GM23338 (cell line): Measurements from ENCODE around the gene SVOPL. TPM values are rescaled to one million over a fixed set of nuclear protein-coding genes. Genes with fewer than 3 reads are reported as not detected.

ENCODE experiments used
- ATAC-seq: fragments of 200-7000 bp; cut with Tn5 transposase; 3 replicates; pipeline ENCODE4 v1.9.1; 2020
- DNase-seq: peaks from one replicate; pipeline ENCODE4 v3.0.0-alpha.2; 2015; ENCODE audit warnings: low spot score
- H2AFZ ChIP-seq: fragments of 200-600 bp; sonication (generic); 2 replicates; pipeline ENCODE4 v1.8.0; 2016; ENCODE audit warnings: antibody characterized with exemption, mild to moderate bottlenecking, moderate library complexity
- H3F3A ChIP-seq: fragments of 200-600 bp; sonication (generic); replicated peaks from 2 replicates; pipeline ENCODE4 v1.8.0; 2017; ENCODE audit warnings: antibody characterized with exemption, mixed run types, low read depth
- H3K27ac ChIP-seq: fragments of 200-600 bp; sonication (generic); 2 replicates; pipeline ENCODE4 v1.6.1; 2016; ENCODE audit warnings: low read depth
- H3K27me3 ChIP-seq: fragments of 200-600 bp; sonication (generic); 2 replicates; pipeline ENCODE4 v1.8.0; 2016; ENCODE audit warnings: mild to moderate bottlenecking, mixed run types, moderate library complexity; ENCODE audit not compliant: insufficient read depth
- H3K36me3 ChIP-seq: fragments of 200-600 bp; sonication (generic); 2 replicates; pipeline ENCODE4 v1.8.0; 2016; ENCODE audit warnings: mild to moderate bottlenecking; ENCODE audit not compliant: insufficient read depth
- H3K4me1 ChIP-seq: fragments of 200-600 bp; sonication (generic); 2 replicates; pipeline ENCODE4 v1.8.0; 2016; ENCODE audit warnings: mild to moderate bottlenecking, moderate library complexity; ENCODE audit not compliant: insufficient read depth
- H3K4me2 ChIP-seq: fragments of 200-600 bp; sonication (generic); 2 replicates; pipeline ENCODE4 v1.7.1; 2017; ENCODE audit warnings: mixed run types
- H3K4me3 ChIP-seq: fragments of 200-600 bp; sonication (generic); 2 replicates; pipeline ENCODE4 v1.6.1; 2016; ENCODE audit warnings: mixed run types
- H3K79me2 ChIP-seq: fragments of 200-600 bp; sonication (generic); replicated peaks from 2 replicates; pipeline ENCODE4 v1.8.0; 2017; ENCODE audit warnings: mild to moderate bottlenecking; ENCODE audit not compliant: insufficient read depth
- H3K9me2 ChIP-seq: fragments of 200-600 bp; sonication (generic); 2 replicates; pipeline ENCODE4 v1.8.0; 2017; ENCODE audit not compliant: insufficient read depth
- H4K20me1 ChIP-seq: fragments of 200-600 bp; sonication (generic); replicated peaks from 2 replicates; pipeline ENCODE4 v1.8.0; 2017; ENCODE audit warnings: mild to moderate bottlenecking; ENCODE audit not compliant: insufficient read depth
- H3K27ac Mint-ChIP-seq: 2 replicates; pipeline ENCODE4 v1.8.0; 2020; ENCODE audit warnings: inconsistent platforms, mild to moderate bottlenecking, moderate library complexity, mixed read lengths
- H3K27me3 Mint-ChIP-seq: 3 replicates; pipeline ENCODE4 v1.8.0; 2022; ENCODE audit warnings: low read depth, mild to moderate bottlenecking, moderate library complexity, mixed read lengths, inconsistent platforms; ENCODE audit not compliant: insufficient read depth, poor library complexity
- H3K36me3 Mint-ChIP-seq: 3 replicates; pipeline ENCODE4 v1.8.0; 2021; ENCODE audit warnings: low read depth, mild to moderate bottlenecking, inconsistent platforms, moderate library complexity, mixed read lengths
- H3K4me1 Mint-ChIP-seq: 3 replicates; pipeline ENCODE4 v1.8.0; 2020; ENCODE audit warnings: mild to moderate bottlenecking, inconsistent platforms, mixed read lengths
- H3K4me3 Mint-ChIP-seq: 3 replicates; pipeline ENCODE4 v1.8.0; 2021; ENCODE audit warnings: moderate library complexity, mild to moderate bottlenecking, inconsistent platforms, mixed read lengths
- H3K9me3 Mint-ChIP-seq: 3 replicates; pipeline ENCODE4 v1.8.0; 2020; ENCODE audit warnings: moderate library complexity, mild to moderate bottlenecking, inconsistent platforms, mixed read lengths
- CREB1 ChIP-seq: fragments of 250-450 bp; sonication (Bioruptor Pico); IDR thresholded peaks from 2 replicates; pipeline ENCODE4 v1.5.0; 2020; ENCODE audit warnings: low read depth, mild to moderate bottlenecking, moderate library complexity
- ETS1 ChIP-seq: IDR thresholded peaks from 2 replicates; pipeline ENCODE4 v1.6.1; 2016; ENCODE audit warnings: antibody characterized with exemption
- EZH2 ChIP-seq: fragments of 200-600 bp; sonication (generic); IDR thresholded peaks from one replicate; pipeline ENCODE4 v1.8.0; 2017; ENCODE audit warnings: antibody characterized with exemption, mild to moderate bottlenecking, low read depth; ENCODE audit not compliant: unreplicated experiment
- EZH2phosphoT487 ChIP-seq: fragments of 200-600 bp; sonication (generic); IDR thresholded peaks from one replicate; pipeline ENCODE4 v1.8.1; 2018; ENCODE audit warnings: antibody characterized with exemption; ENCODE audit not compliant: unreplicated experiment
- NANOG ChIP-seq: IDR thresholded peaks from 2 replicates; pipeline ENCODE4 v1.6.1; 2016; ENCODE audit warnings: antibody characterized with exemption, borderline replicate concordance
- POLR2AphosphoS5 ChIP-seq: IDR thresholded peaks from 2 replicates; pipeline ENCODE4 v1.6.1; 2016; ENCODE audit warnings: antibody characterized with exemption, low read depth
- STAT1 ChIP-seq: IDR thresholded peaks from one replicate; pipeline ENCODE4 v1.6.1; 2016; ENCODE audit warnings: antibody characterized with exemption; ENCODE audit not compliant: unreplicated experiment
- ZNF114 ChIP-seq: fragments of 250-450 bp; sonication (Bioruptor Pico); IDR thresholded peaks from 2 replicates; pipeline ENCODE4 v1.5.0; 2020; ENCODE audit warnings: mild to moderate bottlenecking, moderate library complexity
- ZNF331 ChIP-seq: fragments of 250-450 bp; sonication (Bioruptor Pico); IDR thresholded peaks from 2 replicates; pipeline ENCODE4 v1.5.0; 2020; ENCODE audit warnings: low read depth, mild to moderate bottlenecking, moderate library complexity
- polyA plus RNA-seq: library from polyadenylated mRNA; unstranded; fragments of >200 nt; fragmentation: Nextera tagmentation; extraction: Ambion mirVana; gene quantifications from 2 replicates; pipeline ENCODE4 v1.2.1, GENCODE V29; 2016
- total RNA-seq: library from RNA; depleted of rRNA; stranded (reverse); fragments of >200 nt; shearing (Covaris generic); gene quantifications from 2 replicates; pipeline ENCODE4 v1.2.3, GENCODE V29; 2014
- TF ChIP-seq, protein P1 (sequence below), 2 experiments: fragments of 200-600 bp in 1 of 2; sonication (generic) in 1 of 2; conservative IDR thresholded peaks; 2 replicates each; pipeline versions ENCODE4 v1.5.1 to v1.6.1; 2016 to 2017; ENCODE audit warnings: antibody characterized with exemption in 2 of 2, low read depth in 2 of 2, mild to moderate bottlenecking in 2 of 2, moderate library complexity in 1 of 2
- TF ChIP-seq, protein P2 (sequence below): fragments of 250-450 bp; sonication (Bioruptor Pico); IDR thresholded peaks from 2 replicates; pipeline ENCODE4 v1.5.0; 2020; ENCODE audit warnings: mild to moderate bottlenecking, moderate library complexity
- TF ChIP-seq, protein P3 (sequence below): IDR thresholded peaks from one replicate; pipeline ENCODE4 v1.6.1; 2018; ENCODE audit warnings: antibody characterized with exemption; ENCODE audit not compliant: unreplicated experiment

Gene SVOPL
- total and polyA plus RNA-seq, 2 experiments from 2014 or later, result 1.4 to 2.1 TPM

GRCh38 chr7:138649506-138649905 lies 51.7 kb downstream of the SVOPL start:
- no peaks in the 10 kb centered on the region for H3K79me2 ChIP-seq
- no peaks in the 10 kb centered on the region for H4K20me1 ChIP-seq
- H3K9me2 ChIP-seq, result no peaks in the 10 kb centered on the region
- H3K9me3 Mint-ChIP-seq, result peaks cover 22% of the 10 kb centered on the region; the same call in 2 of the 3 replicates
- no peak overlapping the region for H3K27ac Mint-ChIP-seq
- no peaks in the 10 kb centered on the region for H3K36me3 ChIP-seq
- no peak for DNase-seq
- H2AFZ ChIP-seq, result no peak overlapping the region
- H3K4me3 Mint-ChIP-seq, result no peak overlapping the region
- H3K4me3 ChIP-seq, result no peak overlapping the region
- TF ChIP-seq ETS1 (no peak), NANOG (no peak), EZH2phosphoT487 (no peak), ZNF114 (CRISPR knock-in tag) (no peak), ZNF331 (CRISPR knock-in tag) (no peak), CREB1 (CRISPR knock-in tag) (no peak), EZH2 (no peak), POLR2AphosphoS5 (no peak), STAT1 (no peak)
- TF ChIP-seq, protein P1, sequence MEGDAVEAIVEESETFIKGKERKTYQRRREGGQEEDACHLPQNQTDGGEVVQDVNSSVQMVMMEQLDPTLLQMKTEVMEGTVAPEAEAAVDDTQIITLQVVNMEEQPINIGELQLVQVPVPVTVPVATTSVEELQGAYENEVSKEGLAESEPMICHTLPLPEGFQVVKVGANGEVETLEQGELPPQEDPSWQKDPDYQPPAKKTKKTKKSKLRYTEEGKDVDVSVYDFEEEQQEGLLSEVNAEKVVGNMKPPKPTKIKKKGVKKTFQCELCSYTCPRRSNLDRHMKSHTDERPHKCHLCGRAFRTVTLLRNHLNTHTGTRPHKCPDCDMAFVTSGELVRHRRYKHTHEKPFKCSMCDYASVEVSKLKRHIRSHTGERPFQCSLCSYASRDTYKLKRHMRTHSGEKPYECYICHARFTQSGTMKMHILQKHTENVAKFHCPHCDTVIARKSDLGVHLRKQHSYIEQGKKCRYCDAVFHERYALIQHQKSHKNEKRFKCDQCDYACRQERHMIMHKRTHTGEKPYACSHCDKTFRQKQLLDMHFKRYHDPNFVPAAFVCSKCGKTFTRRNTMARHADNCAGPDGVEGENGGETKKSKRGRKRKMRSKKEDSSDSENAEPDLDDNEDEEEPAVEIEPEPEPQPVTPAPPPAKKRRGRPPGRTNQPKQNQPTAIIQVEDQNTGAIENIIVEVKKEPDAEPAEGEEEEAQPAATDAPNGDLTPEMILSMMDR (conservative IDR thresholded peaks at IDR 0.05; ENCODE audit: low read depth in 2 of 2), result no peak
- TF ChIP-seq, protein P2, sequence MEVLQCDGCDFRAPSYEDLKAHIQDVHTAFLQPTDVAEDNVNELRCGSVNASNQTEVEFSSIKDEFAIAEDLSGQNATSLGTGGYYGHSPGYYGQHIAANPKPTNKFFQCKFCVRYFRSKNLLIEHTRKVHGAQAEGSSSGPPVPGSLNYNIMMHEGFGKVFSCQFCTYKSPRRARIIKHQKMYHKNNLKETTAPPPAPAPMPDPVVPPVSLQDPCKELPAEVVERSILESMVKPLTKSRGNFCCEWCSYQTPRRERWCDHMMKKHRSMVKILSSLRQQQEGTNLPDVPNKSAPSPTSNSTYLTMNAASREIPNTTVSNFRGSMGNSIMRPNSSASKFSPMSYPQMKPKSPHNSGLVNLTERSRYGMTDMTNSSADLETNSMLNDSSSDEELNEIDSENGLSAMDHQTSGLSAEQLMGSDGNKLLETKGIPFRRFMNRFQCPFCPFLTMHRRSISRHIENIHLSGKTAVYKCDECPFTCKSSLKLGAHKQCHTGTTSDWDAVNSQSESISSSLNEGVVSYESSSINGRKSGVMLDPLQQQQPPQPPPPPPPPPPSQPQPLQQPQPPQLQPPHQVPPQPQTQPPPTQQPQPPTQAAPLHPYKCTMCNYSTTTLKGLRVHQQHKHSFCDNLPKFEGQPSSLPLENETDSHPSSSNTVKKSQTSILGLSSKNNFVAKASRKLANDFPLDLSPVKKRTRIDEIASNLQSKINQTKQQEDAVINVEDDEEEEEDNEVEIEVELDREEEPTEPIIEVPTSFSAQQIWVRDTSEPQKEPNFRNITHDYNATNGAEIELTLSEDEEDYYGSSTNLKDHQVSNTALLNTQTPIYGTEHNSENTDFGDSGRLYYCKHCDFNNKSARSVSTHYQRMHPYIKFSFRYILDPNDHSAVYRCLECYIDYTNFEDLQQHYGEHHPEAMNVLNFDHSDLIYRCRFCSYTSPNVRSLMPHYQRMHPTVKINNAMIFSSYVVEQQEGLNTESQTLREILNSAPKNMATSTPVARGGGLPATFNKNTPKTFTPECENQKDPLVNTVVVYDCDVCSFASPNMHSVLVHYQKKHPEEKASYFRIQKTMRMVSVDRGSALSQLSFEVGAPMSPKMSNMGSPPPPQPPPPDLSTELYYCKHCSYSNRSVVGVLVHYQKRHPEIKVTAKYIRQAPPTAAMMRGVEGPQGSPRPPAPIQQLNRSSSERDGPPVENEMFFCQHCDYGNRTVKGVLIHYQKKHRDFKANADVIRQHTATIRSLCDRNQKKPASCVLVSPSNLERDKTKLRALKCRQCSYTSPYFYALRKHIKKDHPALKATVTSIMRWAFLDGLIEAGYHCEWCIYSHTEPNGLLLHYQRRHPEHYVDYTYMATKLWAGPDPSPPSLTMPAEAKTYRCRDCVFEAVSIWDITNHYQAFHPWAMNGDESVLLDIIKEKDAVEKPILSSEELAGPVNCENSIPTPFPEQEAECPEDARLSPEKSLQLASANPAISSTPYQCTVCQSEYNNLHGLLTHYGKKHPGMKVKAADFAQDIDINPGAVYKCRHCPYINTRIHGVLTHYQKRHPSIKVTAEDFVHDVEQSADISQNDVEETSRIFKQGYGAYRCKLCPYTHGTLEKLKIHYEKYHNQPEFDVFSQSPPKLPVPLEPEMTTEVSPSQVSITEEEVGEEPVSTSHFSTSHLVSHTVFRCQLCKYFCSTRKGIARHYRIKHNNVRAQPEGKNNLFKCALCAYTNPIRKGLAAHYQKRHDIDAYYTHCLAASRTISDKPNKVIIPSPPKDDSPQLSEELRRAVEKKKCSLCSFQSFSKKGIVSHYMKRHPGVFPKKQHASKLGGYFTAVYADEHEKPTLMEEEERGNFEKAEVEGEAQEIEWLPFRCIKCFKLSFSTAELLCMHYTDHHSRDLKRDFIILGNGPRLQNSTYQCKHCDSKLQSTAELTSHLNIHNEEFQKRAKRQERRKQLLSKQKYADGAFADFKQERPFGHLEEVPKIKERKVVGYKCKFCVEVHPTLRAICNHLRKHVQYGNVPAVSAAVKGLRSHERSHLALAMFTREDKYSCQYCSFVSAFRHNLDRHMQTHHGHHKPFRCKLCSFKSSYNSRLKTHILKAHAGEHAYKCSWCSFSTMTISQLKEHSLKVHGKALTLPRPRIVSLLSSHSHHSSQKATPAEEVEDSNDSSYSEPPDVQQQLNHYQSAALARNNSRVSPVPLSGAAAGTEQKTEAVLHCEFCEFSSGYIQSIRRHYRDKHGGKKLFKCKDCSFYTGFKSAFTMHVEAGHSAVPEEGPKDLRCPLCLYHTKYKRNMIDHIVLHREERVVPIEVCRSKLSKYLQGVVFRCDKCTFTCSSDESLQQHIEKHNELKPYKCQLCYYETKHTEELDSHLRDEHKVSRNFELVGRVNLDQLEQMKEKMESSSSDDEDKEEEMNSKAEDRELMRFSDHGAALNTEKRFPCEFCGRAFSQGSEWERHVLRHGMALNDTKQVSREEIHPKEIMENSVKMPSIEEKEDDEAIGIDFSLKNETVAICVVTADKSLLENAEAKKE (CRISPR knock-in tag), result no peak
- TF ChIP-seq, protein P3, sequence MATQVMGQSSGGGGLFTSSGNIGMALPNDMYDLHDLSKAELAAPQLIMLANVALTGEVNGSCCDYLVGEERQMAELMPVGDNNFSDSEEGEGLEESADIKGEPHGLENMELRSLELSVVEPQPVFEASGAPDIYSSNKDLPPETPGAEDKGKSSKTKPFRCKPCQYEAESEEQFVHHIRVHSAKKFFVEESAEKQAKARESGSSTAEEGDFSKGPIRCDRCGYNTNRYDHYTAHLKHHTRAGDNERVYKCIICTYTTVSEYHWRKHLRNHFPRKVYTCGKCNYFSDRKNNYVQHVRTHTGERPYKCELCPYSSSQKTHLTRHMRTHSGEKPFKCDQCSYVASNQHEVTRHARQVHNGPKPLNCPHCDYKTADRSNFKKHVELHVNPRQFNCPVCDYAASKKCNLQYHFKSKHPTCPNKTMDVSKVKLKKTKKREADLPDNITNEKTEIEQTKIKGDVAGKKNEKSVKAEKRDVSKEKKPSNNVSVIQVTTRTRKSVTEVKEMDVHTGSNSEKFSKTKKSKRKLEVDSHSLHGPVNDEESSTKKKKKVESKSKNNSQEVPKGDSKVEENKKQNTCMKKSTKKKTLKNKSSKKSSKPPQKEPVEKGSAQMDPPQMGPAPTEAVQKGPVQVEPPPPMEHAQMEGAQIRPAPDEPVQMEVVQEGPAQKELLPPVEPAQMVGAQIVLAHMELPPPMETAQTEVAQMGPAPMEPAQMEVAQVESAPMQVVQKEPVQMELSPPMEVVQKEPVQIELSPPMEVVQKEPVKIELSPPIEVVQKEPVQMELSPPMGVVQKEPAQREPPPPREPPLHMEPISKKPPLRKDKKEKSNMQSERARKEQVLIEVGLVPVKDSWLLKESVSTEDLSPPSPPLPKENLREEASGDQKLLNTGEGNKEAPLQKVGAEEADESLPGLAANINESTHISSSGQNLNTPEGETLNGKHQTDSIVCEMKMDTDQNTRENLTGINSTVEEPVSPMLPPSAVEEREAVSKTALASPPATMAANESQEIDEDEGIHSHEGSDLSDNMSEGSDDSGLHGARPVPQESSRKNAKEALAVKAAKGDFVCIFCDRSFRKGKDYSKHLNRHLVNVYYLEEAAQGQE, result no peak
- peaks cover 7% of the 10 kb centered on the region for H3K4me1 Mint-ChIP-seq
- no peak overlapping the region for H3K4me2 ChIP-seq
- no peaks in the 10 kb centered on the region for H3K27me3 ChIP-seq
- no peaks in the 10 kb centered on the region for H3K4me1 ChIP-seq
- H3F3A ChIP-seq, result no peaks in the 10 kb centered on the region
- no peak for ATAC-seq
- peaks cover 24% of the 10 kb centered on the region for H3K36me3 Mint-ChIP-seq
- H3K27me3 Mint-ChIP-seq, result peaks cover 6% of the 10 kb centered on the region
- no peak overlapping the region for H3K27ac ChIP-seq
